Measurements from ENCODE around the gene DIS3L. TPM values are rescaled to one million over a fixed set of nuclear protein-coding genes. Genes with fewer than 3 reads are reported as not detected.

DIS3L gene
- total RNA-seq, 1 donor from 2014 or later, result 25.2 TPM

Other genes with a start within 250 kb of the DIS3L start
- under 0.01 TPM in 1 of 2 replicates, not detected in the other for gene MEGF11, start 39.8 kb upstream of the DIS3L start, total RNA-seq
- gene TIPIN, start 63.1 kb downstream of the DIS3L start, total RNA-seq, result 14.0 and 17.6 TPM in 2 replicates
- 62.7 and 67.5 TPM in 2 replicates for gene MAP2K1, start 93.3 kb downstream of the DIS3L start, total RNA-seq
- gene SNAPC5, start 204.2 kb downstream of the DIS3L start, total RNA-seq, result 17.7 and 18.8 TPM in 2 replicates
- gene RPL4, start 211.3 kb downstream of the DIS3L start, total RNA-seq, result 2,913 and 3,835 TPM in 2 replicates
- gene ZWILCH, start 211.8 kb downstream of the DIS3L start, total RNA-seq, result 28.8 and 35.6 TPM in 2 replicates

All from pulmonary artery endothelial cell (primary cell).